RWPE2 (cell line): ENCODE measurements around the gene FBN3.
"Not testable (repeated sequence)": the region's sequence is repeated elsewhere in the genome, so short reads cannot be mapped to it uniquely, and the experiment has no call there.

ENCODE experiments used
- ATAC-seq: fragments of 200-7000 bp; cut with Tn5 transposase; 3 replicates; pipeline ENCODE4 v1.9.1; 2021; ENCODE audit warnings: low read depth
- DNase-seq: peaks from one replicate; pipeline ENCODE4 v3.0.0-alpha.2; 2020; ENCODE audit warnings: low spot score
- H3K27ac ChIP-seq: fragments of 450-650 bp; 2 replicates; pipeline ENCODE4 v1.5.1; 2017; ENCODE audit warnings: mild to moderate bottlenecking; ENCODE audit not compliant: poor library complexity, severe bottlenecking
- H3K27me3 ChIP-seq: fragments of 250-450 bp; sonication (Bioruptor Pico); 2 replicates; pipeline ENCODE4 v1.5.1; 2021; ENCODE audit warnings: mild to moderate bottlenecking, moderate library complexity; ENCODE audit not compliant: insufficient read depth, poor library complexity, severe bottlenecking
- H3K36me3 ChIP-seq: fragments of 250-450 bp; sonication (Bioruptor Pico); 2 replicates; pipeline ENCODE4 v1.5.1; 2020; ENCODE audit warnings: low read depth, mild to moderate bottlenecking, moderate library complexity
- H3K4me1 ChIP-seq: fragments of 250-450 bp; sonication (Bioruptor Pico); 2 replicates; pipeline ENCODE4 v1.5.1; 2021; ENCODE audit warnings: mild to moderate bottlenecking, moderate library complexity; ENCODE audit not compliant: insufficient read depth, poor library complexity, severe bottlenecking
- H3K4me3 ChIP-seq: fragments of 250-450 bp; sonication (Bioruptor Pico); 2 replicates; pipeline ENCODE4 v1.5.1; 2021; ENCODE audit warnings: mild to moderate bottlenecking, moderate library complexity; ENCODE audit not compliant: severe bottlenecking
- H3K9me3 ChIP-seq: fragments of 250-450 bp; sonication (Bioruptor Pico); 2 replicates; pipeline ENCODE4 v1.5.1; 2021; ENCODE audit warnings: mild to moderate bottlenecking, moderate library complexity; ENCODE audit not compliant: severe bottlenecking
- TF ChIP-seq, protein P1 (sequence below): fragments of 450-650 bp; IDR thresholded peaks from one replicate; pipeline ENCODE4 v1.5.1; 2017; ENCODE audit warnings: mild to moderate bottlenecking, moderate library complexity; ENCODE audit not compliant: poor library complexity, severe bottlenecking

Gene FBN3

DNA sequence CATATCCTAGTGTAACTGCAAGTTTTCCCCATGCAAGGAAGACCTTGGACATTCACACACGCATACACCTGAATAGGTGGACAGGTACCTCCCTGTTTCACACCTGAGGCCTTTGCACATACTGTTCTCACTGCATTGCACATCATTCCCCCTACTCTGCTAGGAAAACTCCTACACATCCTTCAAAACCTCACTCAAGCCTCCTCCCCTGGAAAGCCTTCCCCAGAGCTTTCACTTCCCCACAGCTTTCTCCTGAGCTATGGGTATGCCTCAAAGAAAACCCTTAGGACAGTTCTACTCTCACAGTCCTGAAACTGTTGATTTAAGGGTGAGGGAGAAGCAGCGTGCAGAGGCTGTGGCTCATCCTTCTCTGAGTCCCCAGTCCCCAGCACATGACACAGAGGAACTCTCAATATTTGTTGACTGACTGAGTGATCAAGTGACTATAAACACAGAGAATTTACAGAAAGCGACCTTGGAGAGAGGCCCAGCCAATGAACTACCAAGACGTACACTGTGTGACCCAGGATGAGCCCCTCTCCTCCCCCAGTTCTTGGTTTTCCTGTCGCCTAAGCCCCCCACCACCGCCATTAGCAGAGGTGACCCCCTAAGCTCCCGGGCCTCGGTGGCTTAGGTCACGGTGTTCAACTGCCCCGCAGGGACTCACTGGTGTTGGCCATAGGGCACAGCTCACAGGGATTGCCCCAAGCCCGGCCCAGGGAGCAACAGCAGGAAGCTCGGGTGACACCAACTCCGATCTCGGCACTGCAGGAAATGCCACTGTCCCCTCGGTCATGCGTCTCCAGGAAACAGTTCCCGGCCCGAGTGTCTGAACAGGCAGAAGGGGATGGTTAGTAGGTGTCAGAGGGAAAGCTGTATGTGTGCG, 40.6 kb downstream of the FBN3 start:
- Histone ChIP-seq H3K36me3 (no peaks in the 10 kb centered on the region), H3K4me3 (no peak overlapping the region), H3K4me1 (no peaks in the 10 kb centered on the region), H3K27me3 (no peaks in the 10 kb centered on the region), H3K9me3 (no peaks in the 10 kb centered on the region), H3K27ac (no peak overlapping the region)
- TF ChIP-seq, protein P1, sequence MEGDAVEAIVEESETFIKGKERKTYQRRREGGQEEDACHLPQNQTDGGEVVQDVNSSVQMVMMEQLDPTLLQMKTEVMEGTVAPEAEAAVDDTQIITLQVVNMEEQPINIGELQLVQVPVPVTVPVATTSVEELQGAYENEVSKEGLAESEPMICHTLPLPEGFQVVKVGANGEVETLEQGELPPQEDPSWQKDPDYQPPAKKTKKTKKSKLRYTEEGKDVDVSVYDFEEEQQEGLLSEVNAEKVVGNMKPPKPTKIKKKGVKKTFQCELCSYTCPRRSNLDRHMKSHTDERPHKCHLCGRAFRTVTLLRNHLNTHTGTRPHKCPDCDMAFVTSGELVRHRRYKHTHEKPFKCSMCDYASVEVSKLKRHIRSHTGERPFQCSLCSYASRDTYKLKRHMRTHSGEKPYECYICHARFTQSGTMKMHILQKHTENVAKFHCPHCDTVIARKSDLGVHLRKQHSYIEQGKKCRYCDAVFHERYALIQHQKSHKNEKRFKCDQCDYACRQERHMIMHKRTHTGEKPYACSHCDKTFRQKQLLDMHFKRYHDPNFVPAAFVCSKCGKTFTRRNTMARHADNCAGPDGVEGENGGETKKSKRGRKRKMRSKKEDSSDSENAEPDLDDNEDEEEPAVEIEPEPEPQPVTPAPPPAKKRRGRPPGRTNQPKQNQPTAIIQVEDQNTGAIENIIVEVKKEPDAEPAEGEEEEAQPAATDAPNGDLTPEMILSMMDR: no peak
- ATAC-seq (no peak), DNase-seq (no peak)

DNA sequence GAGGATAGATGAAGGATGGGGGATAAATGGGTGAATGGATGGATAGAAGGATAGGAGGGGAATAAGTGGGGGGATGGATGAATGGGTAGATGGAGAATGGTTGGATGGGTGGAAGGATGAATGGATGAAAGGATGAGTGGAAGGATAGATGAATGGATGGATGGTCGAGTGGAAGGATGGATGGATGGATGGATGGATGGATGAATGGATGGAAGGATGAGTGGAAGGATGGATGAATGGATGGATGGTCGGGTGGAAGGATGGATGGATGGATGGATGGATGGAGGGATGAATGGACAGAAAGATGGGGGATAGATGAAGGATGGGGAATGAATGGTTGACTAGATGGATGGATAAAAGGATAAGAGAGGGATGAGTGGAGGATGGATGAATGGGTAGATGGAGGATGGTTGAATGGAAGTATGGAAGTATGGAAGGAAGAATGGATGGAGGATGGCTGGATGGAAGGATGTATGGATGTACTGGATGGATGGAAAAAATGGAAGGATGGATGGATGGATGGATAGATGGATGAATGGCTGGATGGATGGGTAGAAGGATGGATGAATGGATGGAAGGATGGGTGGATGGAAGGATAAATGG, 42.0 kb downstream of the FBN3 start:
- Histone ChIP-seq H3K4me1 (no peaks in the 10 kb centered on the region), H3K4me3 (no peak overlapping the region), H3K9me3 (no peaks in the 10 kb centered on the region), H3K27me3 (no peaks in the 10 kb centered on the region), H3K36me3 (no peaks in the 10 kb centered on the region), H3K27ac (no peak overlapping the region)
- TF ChIP-seq, protein P1: no peak
- DNase-seq (no peak), ATAC-seq (no peak)

- H3K27ac ChIP-seq: no peak overlapping the region
- ATAC-seq: no peak
- no peaks in the 10 kb centered on the region for H3K9me3 ChIP-seq
- no peak for DNase-seq
- no peaks in the 10 kb centered on the region for H3K27me3 ChIP-seq
- H3K36me3 ChIP-seq: no peaks in the 10 kb centered on the region
- no peaks in the 10 kb centered on the region for H3K4me1 ChIP-seq
- no peak overlapping the region for H3K4me3 ChIP-seq
- TF ChIP-seq, protein P1: no peak
Observed at GRCh38 chr19:8105471-8105870, 43.9 kb downstream of the FBN3 start.

DNA sequence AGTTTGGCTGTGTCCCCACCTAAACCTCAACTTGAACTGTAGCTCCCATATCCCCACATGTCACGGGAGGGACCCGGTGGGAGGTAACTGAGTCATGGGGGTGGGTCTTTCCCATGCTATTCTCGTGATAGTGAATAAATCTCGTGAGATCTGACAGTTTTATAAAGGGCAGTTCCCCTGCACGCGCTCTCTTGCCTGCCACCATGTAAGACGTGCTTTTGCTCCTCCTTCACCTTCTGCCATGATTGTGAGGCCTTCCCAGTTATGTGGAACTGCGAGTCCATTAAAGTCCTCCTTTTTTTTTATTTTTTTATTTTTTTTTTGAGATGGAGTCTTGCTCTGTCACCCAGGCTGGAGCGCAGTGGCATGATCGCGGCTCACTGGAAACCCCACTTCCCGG, 47.5 kb downstream of the FBN3 start:
- not testable (repeated sequence) for H3K36me3 ChIP-seq, H3K4me3 ChIP-seq, H3K4me1 ChIP-seq, ATAC-seq, H3K27ac ChIP-seq, DNase-seq, H3K27me3 ChIP-seq, H3K9me3 ChIP-seq

DNA sequence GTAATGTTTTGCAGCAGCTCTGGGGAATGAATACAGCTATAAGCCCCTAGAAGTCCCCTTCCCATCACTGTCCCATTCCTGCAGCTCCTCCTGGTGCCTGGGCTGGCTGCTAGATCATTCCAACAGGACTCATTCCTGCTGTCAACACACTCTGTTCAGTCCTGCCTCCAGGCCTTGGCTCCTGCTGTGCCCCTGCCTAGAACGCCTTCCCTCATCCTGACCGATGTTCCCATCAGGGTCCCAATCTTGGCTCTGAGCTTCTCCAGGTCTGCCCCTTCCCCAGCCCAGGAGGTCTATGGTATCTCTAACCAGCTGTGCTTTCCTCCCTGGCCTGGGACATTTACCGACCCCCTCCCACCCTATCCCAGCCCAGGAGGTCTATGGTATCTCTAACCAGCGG, 48.1 kb downstream of the FBN3 start:
- Histone ChIP-seq H3K9me3 (no peaks in the 10 kb centered on the region), H3K27me3 (no peaks in the 10 kb centered on the region), H3K36me3 (no peaks in the 10 kb centered on the region), H3K4me1 (no peaks in the 10 kb centered on the region), H3K27ac (no peak overlapping the region), H3K4me3 (no peak overlapping the region)
- DNase-seq: no peak
- no peak for ATAC-seq
- TF ChIP-seq, protein P1: no peak
